GM12864 (cell line): ENCODE data around the gene SYTL1.

Source experiments
- DNase-seq: peaks from one replicate; pipeline ENCODE4 v3.0.0-alpha.2; 2011; ENCODE audit warnings: low read depth
- H3K4me3 ChIP-seq: 2 replicates; pipeline ENCODE4 v1.5.1; 2011; ENCODE audit warnings: mild to moderate bottlenecking, low read depth, low read length, control low read depth
- CTCF ChIP-seq: IDR thresholded peaks from 2 replicates; pipeline ENCODE4 v1.5.1; 2011; ENCODE audit warnings: low read depth, mild to moderate bottlenecking, moderate library complexity, low read length, control low read depth, inconsistent platforms; ENCODE audit errors: missing control alignments

The SYTL1 gene

GRCh38 chr1:27299385-27300271, 42.2 kb upstream of the SYTL1 start:
- no peak for DNase-seq
- no peak overlapping the region for H3K4me3 ChIP-seq
- no peak for TF ChIP-seq CTCF

- peak; percentile 49 for DNase-seq
- no peak overlapping the region for H3K4me3 ChIP-seq
- peak; percentile 100 for TF ChIP-seq CTCF
These were observed 41.3 kb upstream of the SYTL1 start for GRCh38 chr1:27300341-27301051.

- TF ChIP-seq CTCF = no peak
- H3K4me3 ChIP-seq = no peak overlapping the region
- DNase-seq = no peak
These were observed 40.8 kb upstream of the SYTL1 start for GRCh38 chr1:27301052-27301422.

GRCh38 chr1:27301582-27302199, 40.1 kb upstream of the SYTL1 start:
- H3K4me3 ChIP-seq = no peak overlapping the region
- TF ChIP-seq CTCF = no peak
- DNase-seq = no peak

GRCh38 chr1:27302612-27303011, 39.2 kb upstream of the SYTL1 start:
- TF ChIP-seq CTCF = no peak
- H3K4me3 ChIP-seq = no peak overlapping the region
- no peak for DNase-seq

GRCh38 chr1:27303509-27303908, 38.3 kb upstream of the SYTL1 start:
- no peak for TF ChIP-seq CTCF
- no peak overlapping the region for H3K4me3 ChIP-seq
- no peak for DNase-seq
